Measurements from ENCODE around the gene ARID3C. TPM values are rescaled to one million over a fixed set of nuclear protein-coding genes. Genes with fewer than 3 reads are reported as not detected.

ARID3C gene
- total RNA-seq, 1 donor from 2014 or later, result not detected

GRCh38 chr9:34572092-34572491, 56.8 kb downstream of the ARID3C start:
- H3K27me3 ChIP-seq, result no peaks in the 10 kb centered on the region
- intact Hi-C loops (cut with DNase I), result no loop called here
- H3K4me1 ChIP-seq, result no peaks in the 10 kb centered on the region
- H3K9me3 ChIP-seq, result no peaks in the 10 kb centered on the region
- TF ChIP-seq POLR2A (IDR thresholded peaks at IDR 0.05) (no peak), CTCF (IDR thresholded peaks at IDR 0.05) (no peak), POLR2AphosphoS5 (IDR thresholded peaks at IDR 0.05; ENCODE audit: insufficient read depth in 1 of 2, low read depth in 1 of 2) (no peak)
- no peak overlapping the region for H3K27ac ChIP-seq
- no peaks in the 10 kb centered on the region for H3K36me3 ChIP-seq
- no peak overlapping the region for H3K4me3 ChIP-seq
- DNase-seq (ENCODE audit: extremely low spot score in 2 of 2), result no peak

GRCh38 chr9:34571481-34571810, 57.4 kb downstream of the ARID3C start:
- intact Hi-C loops (cut with DNase I), result no loop called here
- no peak for DNase-seq (ENCODE audit: extremely low spot score in 2 of 2)
- no peaks in the 10 kb centered on the region for H3K4me1 ChIP-seq

More at GRCh38 chr9:34571481-34571810, 57.4 kb downstream of the ARID3C start:
- H3K9me3 ChIP-seq, result no peaks in the 10 kb centered on the region
- TF ChIP-seq POLR2A (IDR thresholded peaks at IDR 0.05), result no peak
- TF ChIP-seq POLR2AphosphoS5 (IDR thresholded peaks at IDR 0.05; ENCODE audit: insufficient read depth in 1 of 2, low read depth in 1 of 2), result no peak
- TF ChIP-seq CTCF (IDR thresholded peaks at IDR 0.05), result no peak
- no peaks in the 10 kb centered on the region for H3K27me3 ChIP-seq
- H3K27ac ChIP-seq, result no peak overlapping the region
- H3K36me3 ChIP-seq, result no peaks in the 10 kb centered on the region
- no peak overlapping the region for H3K4me3 ChIP-seq

Small RNAs within 50 kb of the gene (small RNA-seq; reads per million reads assigned to genes)
- not detected for gene CCL27

Other genes with a start within 250 kb of the ARID3C start
- 9.3 TPM for gene FAM219A, start 170.5 kb downstream of the ARID3C start, total RNA-seq
- gene DNAI1, start 170.3 kb downstream of the ARID3C start, total RNA-seq, result not detected
- gene ENHO, start 106.1 kb downstream of the ARID3C start, total RNA-seq, result not detected
- gene CNTFR, start 39.3 kb downstream of the ARID3C start, total RNA-seq, result 8.3 TPM
- gene RPP25L, start 17.0 kb downstream of the ARID3C start, total RNA-seq, result 31.4 TPM
- 78.6 TPM for gene DCTN3, start 8.6 kb downstream of the ARID3C start, total RNA-seq
- 79.3 TPM for gene SIGMAR1, start 8.7 kb upstream of the ARID3C start, total RNA-seq
- 52.5 TPM for gene GALT, start 17.6 kb upstream of the ARID3C start, total RNA-seq
- 30.7 TPM for gene IL11RA, start 23.1 kb upstream of the ARID3C start, total RNA-seq
- gene CCL27, start 33.6 kb upstream of the ARID3C start, total RNA-seq, result not detected
- gene CCL19, start 62.2 kb upstream of the ARID3C start, total RNA-seq, result 3.7 TPM
- gene CCL21, start 81.1 kb upstream of the ARID3C start, total RNA-seq, result 174 TPM

Measured in vagina (tissue), 2 donors.